ENCODE data around the gene PEPD.

Gene PEPD

DNA sequence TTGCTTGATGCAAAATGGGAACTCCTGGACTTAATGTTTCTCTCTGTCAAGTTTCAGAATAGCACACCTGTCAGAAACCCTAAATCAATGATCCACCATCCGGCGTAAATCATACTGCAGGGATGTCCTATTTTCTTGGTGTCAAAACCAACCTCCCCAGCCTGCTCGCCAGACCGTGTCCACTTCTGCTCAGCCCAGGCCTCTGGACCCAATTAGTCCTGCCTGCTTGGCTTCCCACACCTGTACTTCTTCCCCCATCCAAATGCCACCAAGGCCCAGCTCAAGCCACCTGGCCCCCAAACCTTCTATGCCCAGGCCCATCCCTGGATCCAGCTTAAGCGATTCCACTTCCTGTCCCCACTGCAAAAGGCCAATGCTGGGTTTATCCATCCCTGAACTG lies 25.1 kb upstream of the PEPD start:
- DNase-seq (ENCODE audit: low read depth), result no peak

DNA sequence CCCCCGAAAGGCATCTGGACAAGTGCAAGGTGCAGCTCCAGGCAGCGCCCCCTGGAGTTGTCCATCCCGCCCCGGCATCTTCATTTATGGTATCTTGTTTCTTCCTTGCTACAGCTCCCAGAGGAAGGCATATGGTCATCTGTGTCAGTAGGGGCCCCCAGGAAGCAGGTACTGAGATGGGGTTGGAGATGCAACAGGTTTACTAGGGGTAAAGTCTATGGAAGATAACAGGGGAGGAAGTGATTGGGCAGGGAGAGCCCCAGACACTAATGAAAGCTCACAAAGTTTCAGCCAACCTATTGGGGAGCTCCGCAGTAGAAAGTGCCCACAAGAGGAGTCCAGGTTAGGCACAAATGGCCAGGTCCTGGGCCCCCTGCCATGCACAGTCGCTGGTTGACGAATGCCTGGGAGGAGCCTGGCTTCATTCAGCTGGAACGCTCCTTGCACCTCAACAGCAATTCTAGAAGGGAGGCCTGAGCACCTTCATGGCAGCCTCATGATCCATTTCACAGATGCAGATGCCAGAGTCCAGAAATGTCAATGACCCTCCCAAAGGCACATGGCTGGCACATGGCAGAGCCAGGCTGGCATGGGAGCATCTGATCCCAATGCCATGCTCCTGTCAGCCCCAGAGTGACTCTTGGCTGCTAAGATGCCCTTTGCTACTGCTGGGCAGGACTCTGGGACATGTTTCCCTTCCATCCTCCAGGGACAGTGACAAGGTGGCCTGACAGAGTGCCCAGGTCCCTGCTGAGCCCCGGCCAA lies 23.8 kb upstream of the PEPD start:
- DNase-seq (ENCODE audit: low read depth), result no peak

DNA sequence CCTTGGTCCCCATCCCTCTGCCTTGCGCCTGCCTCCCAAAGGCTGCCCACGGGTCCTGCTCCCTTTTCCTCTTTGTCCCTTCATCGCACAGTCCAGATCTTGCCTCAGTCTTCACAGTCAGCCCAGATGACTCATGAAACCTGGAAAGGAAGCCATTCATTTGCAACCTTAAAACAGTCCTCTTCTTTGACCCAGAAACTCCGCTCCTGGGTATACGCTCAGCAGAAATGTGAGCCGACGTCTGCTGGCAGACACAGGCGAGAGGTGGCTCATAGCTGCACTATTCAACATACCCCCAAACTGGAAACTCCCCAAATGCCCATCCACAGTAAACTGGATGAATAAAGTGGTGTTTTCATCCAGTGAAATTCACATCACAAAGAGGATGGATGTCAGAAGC lies 13.6 kb upstream of the PEPD start:
- DNase-seq (ENCODE audit: low read depth), result no peak

DNA sequence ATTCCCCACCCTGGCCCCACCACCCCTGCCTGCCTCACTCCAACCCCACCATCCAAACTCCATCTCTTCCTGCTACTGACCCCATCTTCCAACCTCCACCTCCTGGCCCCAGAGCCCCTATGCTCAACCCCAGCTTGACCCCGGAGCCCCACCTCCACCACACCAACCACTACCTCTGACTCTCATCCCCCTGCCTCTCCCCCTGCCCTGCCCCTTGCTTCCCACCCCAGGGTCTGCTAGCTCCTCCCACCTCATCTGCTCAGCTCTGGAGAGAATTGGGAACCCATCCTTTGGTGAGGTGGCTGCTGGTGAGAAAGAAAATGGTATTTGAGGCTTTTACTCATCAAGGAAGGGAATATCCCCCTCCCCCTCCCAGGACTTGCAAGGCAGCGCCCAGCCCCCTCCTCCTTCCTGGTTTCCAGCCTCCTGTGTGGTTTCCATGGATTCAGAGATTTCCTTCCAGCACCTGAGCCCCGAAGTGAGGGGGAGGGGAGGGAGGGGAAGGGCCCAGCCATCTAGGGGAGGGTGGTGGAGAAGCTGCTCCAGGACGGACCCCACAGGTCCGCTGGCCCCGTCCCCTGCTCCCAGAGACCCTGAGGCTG lies 11.4 kb upstream of the PEPD start:
- no peak for DNase-seq (ENCODE audit: low read depth)

DNA sequence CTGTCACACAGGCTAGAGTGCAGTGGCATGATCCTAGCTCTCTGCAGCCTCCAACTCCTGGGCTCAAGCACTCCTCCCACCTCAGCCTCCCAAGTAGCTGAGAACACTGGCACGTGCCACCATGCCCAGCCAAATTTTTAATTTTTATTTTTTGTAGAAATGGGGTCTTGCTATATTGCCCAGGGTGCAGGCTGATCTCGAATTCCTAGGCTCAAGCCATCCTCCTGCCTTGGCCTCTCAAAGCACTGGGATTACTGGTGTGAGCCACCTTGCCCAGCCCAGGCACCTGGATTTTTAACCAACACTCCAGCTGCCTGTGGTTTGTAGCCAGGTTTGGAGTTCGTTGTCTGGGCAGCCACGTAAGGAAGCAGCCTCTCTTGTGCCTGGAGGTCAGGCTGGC lies 9.3 kb upstream of the PEPD start:
- no peak for DNase-seq (ENCODE audit: low read depth)

DNA sequence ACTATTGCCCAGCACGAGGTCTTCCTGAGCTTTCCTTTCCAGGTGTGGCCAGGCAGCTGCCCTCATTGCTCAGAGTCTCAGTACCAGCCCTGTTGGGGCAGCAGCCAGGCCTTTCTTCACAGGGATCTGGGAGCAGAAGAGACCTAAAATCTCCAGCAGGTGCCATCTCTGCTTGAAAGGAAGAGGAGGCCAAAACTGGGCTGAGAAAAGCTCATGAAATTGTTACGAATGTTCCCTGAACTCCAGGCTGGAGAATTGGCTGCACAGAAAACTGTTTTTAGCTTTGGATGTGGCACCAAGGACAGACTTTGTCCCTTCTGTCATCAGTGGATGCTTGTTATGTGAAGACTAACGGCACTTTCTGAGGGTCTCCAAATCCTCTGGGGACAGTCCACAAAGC lies 8.7 kb upstream of the PEPD start:
- DNase-seq (ENCODE audit: low read depth), result no peak

DNA sequence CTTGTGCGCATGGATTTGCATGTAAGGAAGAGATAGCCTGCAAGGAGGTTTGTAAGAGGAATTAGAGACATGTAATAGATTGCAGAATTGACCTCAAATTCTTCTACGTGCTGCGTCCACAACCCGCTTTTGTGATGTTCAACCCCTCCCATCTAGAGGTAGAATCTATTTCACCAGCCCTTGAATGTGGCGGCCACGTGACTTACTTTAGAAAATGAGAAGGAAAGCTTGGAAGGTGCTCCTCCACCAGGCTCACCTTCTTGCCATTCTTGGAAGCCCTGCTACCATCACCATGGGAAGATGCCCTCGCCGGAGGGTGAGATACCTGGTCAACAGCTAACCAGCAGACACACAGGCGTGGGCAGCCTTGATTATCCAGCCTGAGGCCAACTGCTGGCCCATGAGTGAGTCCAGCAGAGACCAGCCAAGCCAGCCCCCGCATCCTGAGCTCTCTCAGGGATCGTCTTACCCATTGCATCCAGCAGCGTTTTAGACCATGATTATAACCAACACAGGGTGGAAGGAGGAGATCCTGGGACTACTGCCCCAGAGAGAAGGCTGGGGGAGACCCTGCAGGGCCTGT lies 7.6 kb upstream of the PEPD start:
- DNase-seq (ENCODE audit: low read depth), result no peak

DNA sequence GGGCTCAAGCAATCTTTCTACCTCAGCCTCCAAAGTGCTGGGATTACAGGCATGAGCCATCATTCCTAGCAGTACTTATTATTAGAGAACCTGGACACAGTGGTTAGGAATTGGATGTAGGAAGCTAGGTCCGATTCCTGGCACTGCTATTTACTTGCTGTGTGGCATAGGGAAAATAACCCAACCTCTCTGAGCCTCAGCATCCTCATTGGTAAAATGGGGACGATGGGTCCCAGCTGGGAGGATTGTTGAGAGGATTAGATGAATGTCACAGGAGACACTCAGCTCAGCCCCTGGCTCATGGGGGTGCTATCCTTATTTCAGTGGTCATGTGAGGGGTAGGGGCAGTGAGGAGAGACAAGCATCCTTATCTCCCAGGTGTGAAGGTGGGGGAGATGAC lies 6.8 kb upstream of the PEPD start:
- no peak for DNase-seq (ENCODE audit: low read depth)

DNA sequence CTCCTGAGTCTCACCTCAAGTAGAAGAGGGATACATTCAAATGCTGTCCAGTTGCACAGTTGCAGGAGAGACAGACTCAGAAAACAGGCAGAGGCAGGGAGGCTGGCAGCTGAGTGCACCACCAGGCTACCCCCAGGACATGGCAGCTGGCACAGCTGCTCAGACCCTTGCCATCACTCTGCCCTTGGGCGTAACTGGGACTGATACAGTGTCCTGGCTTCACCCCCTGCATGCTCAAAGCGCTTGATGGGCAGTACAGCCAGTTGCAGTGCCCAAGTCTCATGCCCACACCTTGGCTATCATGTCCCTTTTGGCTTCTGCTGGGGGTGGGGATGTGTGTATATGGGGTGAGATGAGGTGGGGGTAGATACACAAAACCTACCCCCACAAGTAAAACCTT lies 5.5 kb upstream of the PEPD start:
- DNase-seq (ENCODE audit: low read depth), result no peak

DNA sequence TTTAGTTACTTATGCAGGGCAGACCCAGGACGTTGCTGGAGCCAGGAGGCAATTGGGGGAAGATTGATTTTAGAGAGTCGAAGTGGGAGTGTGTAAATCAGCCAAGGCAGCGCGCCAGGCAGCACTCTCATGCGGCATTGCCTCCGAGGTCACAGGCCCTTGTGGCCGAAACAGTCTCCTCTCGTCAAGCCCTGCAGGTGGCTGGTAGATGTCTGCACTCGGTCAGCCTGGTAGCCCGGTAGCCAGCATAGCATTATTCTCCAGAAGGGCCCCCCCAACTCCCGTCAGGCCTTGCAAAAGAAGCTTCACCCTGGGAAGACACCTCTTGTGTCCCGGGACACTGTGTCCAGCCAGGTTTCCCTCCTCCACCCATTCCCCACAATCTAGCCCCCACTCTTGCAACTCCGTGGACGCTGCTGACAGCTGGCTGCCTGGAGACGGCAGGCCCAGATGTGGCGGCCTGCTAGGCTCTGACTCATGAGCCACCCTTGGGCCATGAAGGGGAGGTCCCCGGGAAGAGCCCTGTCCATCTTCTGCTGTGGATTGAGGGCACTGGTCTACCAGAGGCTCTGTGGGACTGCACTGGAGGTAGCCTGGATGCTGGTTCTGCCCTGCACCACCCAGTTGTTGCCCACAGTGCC lies 2.6 kb upstream of the PEPD start:
- DNase-seq (ENCODE audit: low read depth), result no peak

DNA sequence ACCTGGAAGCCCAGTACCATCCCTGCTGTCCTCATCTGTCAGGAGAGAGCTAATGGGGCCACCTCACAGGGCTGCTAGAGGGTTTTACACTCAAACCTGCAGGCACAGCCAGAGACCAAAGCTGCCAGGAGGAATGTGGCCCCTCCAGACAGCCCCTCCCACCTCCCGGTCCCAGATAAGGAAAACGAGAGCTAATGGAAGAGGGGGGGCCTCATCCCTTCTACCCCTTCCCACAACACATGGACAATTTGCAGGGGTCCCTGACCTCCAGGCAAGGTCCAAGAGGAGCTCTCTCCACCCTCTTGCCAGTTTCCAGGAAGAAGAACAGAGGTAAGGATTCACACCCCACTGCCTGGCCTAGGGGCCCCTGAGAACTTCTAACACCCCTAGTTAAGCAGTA lies 1.6 kb upstream of the PEPD start:
- DNase-seq (ENCODE audit: low read depth), result no peak

DNA sequence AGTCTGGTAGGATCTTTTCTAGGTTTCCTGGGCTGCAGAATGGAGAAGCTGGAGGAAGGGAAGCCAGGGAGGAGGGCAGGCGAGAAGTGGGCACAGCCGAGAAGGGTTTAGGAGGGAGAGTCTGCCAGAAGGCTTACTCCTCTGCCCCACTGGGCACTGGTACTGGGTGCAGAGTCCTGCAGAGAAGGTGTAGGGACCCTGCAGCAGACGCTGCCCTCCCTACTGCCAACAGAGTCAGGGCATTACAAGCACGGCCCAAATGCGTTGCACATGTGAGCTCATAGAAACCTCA lies 726 bp upstream of the PEPD start:
- DNase-seq (ENCODE audit: low read depth), result no peak

DNA sequence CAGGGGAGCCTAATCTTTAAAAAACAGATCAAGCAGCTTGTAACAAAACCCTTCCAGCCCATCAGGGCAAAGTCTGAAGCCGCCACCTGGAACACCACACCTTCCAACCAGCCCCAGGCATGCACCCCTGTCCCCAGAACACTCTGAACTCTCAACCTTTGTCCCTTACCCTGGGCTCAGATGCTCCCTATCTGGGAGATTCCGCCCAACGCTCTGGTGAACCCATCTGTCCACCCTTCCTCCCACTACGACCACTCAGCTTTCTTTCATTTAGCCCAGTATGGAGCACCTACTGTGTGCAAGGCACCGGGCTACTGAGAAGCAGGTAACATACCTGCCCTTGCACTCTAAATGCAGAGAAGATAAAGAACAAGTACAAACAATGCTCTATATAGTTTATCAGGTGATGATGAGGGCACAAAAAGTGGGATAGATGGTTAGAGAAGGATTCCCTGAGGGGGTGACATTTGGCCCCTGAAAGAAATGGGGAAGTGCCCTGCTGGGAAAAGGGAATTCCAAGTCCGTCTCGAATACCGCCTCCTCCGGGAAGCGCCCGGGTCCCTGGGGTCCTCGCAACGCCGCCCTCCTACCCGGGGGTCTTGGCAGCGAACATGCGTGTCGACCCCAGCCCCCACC lies 629 bp downstream of the PEPD start:
- DNase-seq (ENCODE audit: low read depth), result no peak

DNA sequence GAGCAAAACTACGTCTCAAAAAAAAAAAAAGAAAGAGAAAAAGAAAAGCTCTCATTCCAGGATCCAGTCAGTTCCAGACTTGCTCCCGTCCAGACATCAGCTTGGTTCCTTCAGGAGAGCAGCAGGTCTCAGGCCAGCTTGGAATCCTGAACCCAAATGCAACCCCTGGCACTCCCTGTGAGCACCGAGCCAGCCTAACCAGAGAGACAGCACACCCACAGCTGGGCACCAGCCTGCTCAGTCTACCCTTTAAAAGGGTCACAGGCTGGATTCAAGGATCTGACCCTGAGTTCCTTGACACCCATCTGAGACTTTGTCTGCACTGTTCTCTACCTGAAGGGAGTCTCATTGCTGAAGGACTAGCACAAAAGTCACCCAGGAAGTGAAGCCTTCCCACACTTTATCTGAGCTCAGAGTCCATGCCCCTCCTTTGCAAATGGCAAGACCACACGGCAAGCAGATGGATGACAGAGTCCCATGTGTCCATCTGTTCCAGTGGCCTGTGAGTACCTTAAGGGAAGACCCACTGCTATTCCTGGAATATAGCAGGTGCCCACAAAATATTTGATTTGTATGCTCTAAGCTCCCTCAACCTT lies 1.4 kb downstream of the PEPD start:
- no peak for DNase-seq (ENCODE audit: low read depth)

DNA sequence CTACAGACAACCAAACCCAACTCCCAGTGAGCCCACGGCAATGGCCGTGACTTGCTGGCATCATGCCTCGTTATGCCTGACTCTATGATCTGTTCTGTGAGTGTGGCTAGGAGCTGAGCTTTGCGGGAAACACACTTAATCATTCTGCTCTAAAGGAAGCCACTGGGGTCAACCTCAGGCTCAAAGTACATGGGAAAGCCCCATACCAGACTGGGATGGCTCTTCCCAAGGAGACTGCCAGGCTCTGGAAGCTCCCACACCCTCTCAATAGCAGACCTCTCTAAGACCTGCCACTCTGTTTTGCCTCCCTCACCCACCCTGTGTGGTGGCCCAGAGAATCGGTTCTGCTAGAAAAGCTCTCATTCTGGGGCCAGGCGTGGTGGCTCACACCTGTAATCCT lies 2.2 kb downstream of the PEPD start:
- DNase-seq (ENCODE audit: low read depth), result no peak

DNA sequence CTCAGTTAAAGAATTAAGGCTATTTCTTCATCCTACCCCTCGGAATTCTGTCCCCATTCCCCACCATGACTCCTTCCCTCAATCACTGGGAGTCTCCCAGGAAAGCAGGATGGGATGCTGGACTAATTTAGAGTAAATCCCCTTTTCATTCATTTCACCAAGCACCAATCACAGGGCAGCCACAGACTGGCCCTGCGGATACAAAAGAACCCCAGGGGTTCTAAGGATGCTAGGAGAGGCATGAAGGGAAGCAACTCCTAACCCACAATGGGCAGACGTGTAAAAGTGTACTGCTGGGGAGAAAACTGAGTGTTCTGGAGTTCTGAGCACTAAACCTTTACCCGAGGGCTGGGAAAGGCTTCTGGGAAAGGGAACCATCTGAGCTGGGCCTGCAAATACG lies 3.0 kb downstream of the PEPD start:
- DNase-seq (ENCODE audit: low read depth), result no peak

DNA sequence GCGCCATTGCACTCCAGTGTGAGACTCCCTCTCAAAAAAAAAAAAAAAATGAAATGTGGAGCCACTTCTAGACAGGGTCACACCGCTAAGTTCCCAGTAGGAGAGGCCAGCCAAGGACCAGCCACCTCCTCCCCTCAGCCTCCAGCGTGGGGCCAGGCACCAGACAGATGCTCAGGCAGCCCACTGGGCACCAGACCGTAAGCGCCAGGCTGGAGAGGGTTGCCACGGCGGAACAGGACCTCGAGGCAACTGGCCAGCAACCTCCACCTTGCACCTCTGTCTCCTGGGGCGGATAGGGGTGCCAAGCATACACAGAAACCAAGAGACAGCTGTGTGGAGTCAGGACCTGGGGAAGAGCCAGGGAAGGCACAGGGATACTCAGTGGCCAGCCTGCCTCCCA lies 3.7 kb downstream of the PEPD start:
- DNase-seq (ENCODE audit: low read depth), result no peak

DNA sequence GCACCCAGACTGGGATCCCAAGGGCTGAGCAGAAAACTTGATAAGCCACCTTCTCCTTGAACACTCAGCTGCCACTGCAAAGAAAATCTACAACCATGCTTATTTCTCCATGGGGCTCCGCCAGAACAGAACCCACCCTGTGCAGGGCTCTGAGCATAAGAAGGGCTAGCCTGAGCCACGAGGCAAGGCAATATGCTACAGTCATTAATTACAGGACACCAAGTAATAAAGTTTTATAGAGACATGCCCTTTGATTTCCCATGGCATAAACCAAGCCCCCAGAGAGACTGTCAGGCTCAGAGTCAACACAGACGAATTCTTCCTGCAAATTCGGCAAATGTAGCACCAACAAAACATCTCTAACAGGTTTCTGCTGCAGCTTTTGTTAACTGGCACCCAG lies 5.7 kb downstream of the PEPD start:
- no peak for DNase-seq (ENCODE audit: low read depth)

DNA sequence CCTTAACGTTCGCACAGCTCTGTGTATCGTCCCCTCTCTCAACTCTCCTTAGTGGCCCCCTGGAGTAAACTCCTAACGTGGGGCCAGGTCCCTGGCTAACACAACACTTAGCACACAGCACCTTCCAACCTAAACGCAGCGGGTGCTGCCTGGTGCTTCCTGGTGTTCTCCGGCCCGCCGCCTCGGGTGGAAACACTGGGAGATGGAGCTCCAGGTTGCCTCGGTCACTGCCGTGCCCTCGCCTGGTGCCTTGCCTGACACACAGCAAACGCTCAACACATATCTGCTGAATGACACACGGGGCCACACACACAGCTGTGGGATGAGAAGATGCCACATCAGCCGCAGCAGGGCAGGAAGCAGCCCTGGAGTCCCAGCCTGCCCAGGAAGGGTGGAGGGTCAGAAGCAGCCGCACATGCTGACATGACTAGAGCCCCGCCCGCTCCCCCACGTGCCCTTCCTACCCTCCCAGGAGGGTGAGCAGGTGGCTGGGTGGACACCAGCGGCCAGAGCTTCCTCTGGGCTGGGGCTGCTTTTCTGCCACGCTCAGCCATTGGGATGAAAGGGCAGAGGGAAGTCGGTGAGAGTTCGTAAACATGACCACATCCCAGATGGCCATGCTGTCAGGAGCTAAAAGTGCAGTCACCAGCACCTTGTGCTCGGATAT lies 6.6 kb downstream of the PEPD start:
- no peak for DNase-seq (ENCODE audit: low read depth)

DNA sequence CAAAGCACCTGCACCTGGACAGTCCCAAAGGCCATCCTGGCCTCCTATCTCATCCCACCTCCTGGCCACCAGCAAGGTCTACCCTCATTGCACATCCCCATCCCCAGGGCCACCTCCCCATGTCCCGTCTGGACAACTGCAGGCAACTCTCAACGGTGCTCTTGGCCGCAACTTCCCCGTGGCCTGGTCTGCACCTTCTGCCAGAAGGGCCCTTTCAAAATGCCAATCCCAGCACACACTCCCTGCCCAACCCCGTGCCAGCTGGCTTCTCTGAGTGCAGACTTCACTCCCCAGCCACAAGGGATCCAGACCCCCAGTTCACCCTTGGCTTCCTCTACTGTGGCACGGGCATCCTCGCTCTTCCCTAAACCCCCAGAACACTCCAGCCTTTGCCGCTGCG lies 8.2 kb downstream of the PEPD start:
- DNase-seq (ENCODE audit: low read depth), result no peak

DNA sequence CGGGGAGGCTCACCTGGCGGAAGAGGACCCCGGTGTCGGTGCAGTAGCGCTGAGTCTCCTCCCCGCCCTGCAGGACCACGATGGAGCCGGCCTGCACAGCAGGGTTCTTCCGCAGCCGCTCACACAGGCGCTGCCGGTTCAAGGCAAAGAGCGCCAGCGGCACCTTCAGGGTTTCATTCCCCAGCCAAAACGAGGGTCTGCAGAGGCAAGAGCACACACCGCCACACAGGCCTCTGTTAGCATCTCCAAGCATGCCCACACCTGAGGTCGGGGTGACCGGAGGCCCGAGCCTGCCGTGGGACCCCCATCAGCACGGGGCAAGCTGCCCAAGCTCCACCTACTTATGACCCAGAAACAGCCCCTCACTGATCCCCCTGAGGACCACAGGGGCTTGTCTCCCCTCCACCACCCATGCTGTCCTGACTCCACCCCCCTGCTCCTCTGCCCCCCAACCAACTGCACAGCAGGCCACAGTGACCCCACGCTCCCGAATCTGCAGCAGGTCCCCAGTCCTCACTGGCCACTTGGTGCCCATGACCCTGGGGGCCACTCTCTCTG lies 8.9 kb downstream of the PEPD start:
- DNase-seq (ENCODE audit: low read depth), result no peak

DNA sequence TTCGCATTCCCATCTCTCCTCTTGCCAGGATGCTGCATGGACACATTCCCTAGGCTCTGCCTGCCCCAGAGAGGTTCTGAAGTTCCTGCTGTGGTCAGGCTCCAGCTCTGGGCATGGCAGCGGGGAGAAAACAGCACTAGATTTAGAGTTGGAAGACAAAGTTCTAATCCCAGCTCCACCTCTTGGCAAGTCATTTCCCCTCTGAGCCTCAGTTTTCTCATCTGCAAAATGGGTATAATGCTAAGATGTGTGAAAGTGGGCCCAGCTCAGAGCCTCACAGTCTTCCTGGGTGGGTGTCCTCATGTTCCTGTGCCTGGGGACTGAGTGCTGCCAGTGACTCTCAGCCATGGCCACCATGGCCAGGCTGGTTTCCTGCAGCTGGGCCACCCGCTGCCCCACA lies 9.6 kb downstream of the PEPD start:
- DNase-seq (ENCODE audit: low read depth), result no peak

All from stimulated activated CD8-positive, alpha-beta memory T cell treated with anti-CD3 and anti-CD28 coated beads, Interleukin-4, amount 100 ng/mL, for 24 hours (primary cell).